ENCODE data around the gene PLA2G4D. TPM values are rescaled to one million over a fixed set of nuclear protein-coding genes. Genes with fewer than 3 reads are reported as not detected.

PLA2G4D gene
- total and polyA plus RNA-seq, 7 donors: not detected

GRCh38 chr15:42069496-42070278 is 24.7 kb downstream of the PLA2G4D start:
- Histone ChIP-seq H3K36me3 (ENCODE audit: insufficient read depth in 1 of 2, low read depth in 1 of 2) (no peaks in the 10 kb centered on the region), H3K27me3 (ENCODE audit: insufficient read depth in 3 of 3, low read length in 2 of 3) (no peaks in the 10 kb centered on the region), H3K9me3 (no peaks in the 10 kb centered on the region), H3K4me3 (no peak overlapping the region), H3K27ac (no peak overlapping the region), H3K4me1 (no peaks in the 10 kb centered on the region)
- ATAC-seq (peak in 1 of 4 donors; percentile 57), DNase-seq (no peak)
- intact Hi-C loops (cut with DNase I): loop anchor here in 1 of 2 donors (5.0 kb wide), 1 partner anchor 63 kb away; no protein-coding TSS in a partner anchor
- TF ChIP-seq CTCF (IDR thresholded peaks at IDR 0.05): no peak
- 46 to 54% (median 53%) methylated on average over 15 to 17 of the region's 17 CpGs for WGBS, 3 donors

GRCh38 chr15:42069025-42069424 is 25.3 kb downstream of the PLA2G4D start:
- H3K27me3 ChIP-seq (ENCODE audit: insufficient read depth in 3 of 3, low read length in 2 of 3): no peaks in the 10 kb centered on the region
- H3K27ac ChIP-seq: no peak overlapping the region
- no peaks in the 10 kb centered on the region for H3K36me3 ChIP-seq (ENCODE audit: insufficient read depth in 1 of 2, low read depth in 1 of 2)
- TF ChIP-seq CTCF (IDR thresholded peaks at IDR 0.05): no peak
- ATAC-seq (no peak), DNase-seq (no peak)
- no peaks in the 10 kb centered on the region for H3K9me3 ChIP-seq
- no peak overlapping the region for H3K4me3 ChIP-seq
- intact Hi-C loops (cut with DNase I): loop anchor here in 1 of 2 donors (5.0 kb wide), 1 partner anchor 63 kb away; no protein-coding TSS in a partner anchor
- H3K4me1 ChIP-seq: no peaks in the 10 kb centered on the region
- 92 to 94% (median 93%) methylated on average over 7 of the region's 7 CpGs for WGBS, 3 donors

- Histone ChIP-seq H3K4me1 (no peaks in the 10 kb centered on the region), H3K27ac (no peak overlapping the region), H3K4me3 (no peak overlapping the region), H3K9me3 (no peaks in the 10 kb centered on the region), H3K36me3 (ENCODE audit: insufficient read depth in 1 of 2, low read depth in 1 of 2) (no peaks in the 10 kb centered on the region), H3K27me3 (ENCODE audit: insufficient read depth in 3 of 3, low read length in 2 of 3) (no peaks in the 10 kb centered on the region)
- no peak for TF ChIP-seq CTCF (IDR thresholded peaks at IDR 0.05)
- intact Hi-C loops (cut with DNase I): loop anchor here in 1 of 2 donors (5.0 kb wide), 1 partner anchor 64 kb away; no protein-coding TSS in a partner anchor
- ATAC-seq: no peak
- no peak for DNase-seq
- 85 to 92% (median 87%) methylated on average over 14 of the region's 14 CpGs for WGBS, 3 donors
Observed at GRCh38 chr15:42068601-42069000, 25.8 kb downstream of the PLA2G4D start.

- Histone ChIP-seq H3K4me1 (no peaks in the 10 kb centered on the region), H3K9me3 (no peaks in the 10 kb centered on the region), H3K27me3 (ENCODE audit: insufficient read depth in 3 of 3, low read length in 2 of 3) (no peaks in the 10 kb centered on the region), H3K36me3 (ENCODE audit: insufficient read depth in 1 of 2, low read depth in 1 of 2) (no peaks in the 10 kb centered on the region), H3K27ac (no peak overlapping the region), H3K4me3 (no peak overlapping the region)
- ATAC-seq (no peak), DNase-seq (no peak)
- TF ChIP-seq CTCF (IDR thresholded peaks at IDR 0.05): peak; percentile 2
- WGBS, 3 donors: 49 to 54% (median 52%) methylated on average over 10 of the region's 10 CpGs
- intact Hi-C loops (cut with DNase I): loop anchor here (2.0 to 5.0 kb wide), 2 partner anchors 65 to 68 kb away; no protein-coding TSS in a partner anchor
Observed at GRCh38 chr15:42066764-42067415, 27.5 kb downstream of the PLA2G4D start.

Measured in psoas muscle (tissue), 8 donors.